HG03108 (cell line): ENCODE results near the gene JOSD1.

Experiments used
- ATAC-seq: cut with Tn5 transposase; IDR thresholded peaks from one replicate; pipeline ENCODE4 v1.9.1; 2021; ENCODE audit warnings: moderate library complexity; ENCODE audit not compliant: unreplicated experiment

Gene JOSD1

DNA sequence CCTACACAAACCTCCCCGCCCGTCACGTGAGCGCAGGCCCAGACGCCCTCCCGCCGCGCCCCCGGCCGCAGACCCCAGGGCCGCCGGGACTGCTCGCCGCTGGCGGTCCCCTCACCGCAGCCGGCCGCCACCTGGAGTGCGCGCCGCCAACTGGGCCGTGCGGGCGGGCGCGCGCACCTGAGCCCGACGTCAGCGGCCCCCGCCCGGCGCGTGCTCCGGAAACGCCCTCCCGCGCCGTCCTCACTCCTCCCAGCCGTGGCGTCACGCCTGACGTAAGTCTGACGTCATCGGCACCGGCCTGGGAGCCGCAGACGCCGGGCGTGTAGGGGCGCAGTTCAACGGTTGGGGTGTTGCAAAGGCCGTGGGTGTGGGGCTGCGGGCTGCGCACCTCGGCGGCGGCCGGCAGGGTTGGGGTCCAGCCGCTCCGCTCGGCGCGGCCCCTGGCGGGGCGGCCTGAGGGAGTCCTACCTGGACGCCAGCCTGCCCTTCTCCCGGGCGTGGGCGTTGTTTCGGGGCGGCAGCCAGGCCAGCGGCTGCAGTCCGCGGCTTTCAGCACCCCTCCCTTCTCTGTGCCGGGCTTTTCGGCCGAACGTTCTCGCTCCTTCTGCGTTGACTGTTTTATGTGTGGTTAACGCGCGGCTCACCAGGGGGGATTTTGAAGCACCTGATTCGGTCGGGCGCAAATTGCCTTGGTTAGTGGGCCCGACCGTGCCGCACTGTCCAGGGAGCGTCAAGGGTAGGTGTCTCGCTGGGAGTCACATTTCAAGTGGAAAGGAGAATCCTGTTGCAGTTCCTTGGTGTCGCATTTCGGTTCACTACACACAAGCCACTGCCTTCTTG is at the start of gene JOSD1:
JOSD1 (minus strand) TSS at position 155 of the 840 bp plus-strand sequence. CDS start 956 bp downstream, outside the sequence.
- ATAC-seq: peak; percentile 35

GRCh38 chr22:38750104-38750503 is 49.4 kb upstream of the JOSD1 start:
- no peak for ATAC-seq

DNA sequence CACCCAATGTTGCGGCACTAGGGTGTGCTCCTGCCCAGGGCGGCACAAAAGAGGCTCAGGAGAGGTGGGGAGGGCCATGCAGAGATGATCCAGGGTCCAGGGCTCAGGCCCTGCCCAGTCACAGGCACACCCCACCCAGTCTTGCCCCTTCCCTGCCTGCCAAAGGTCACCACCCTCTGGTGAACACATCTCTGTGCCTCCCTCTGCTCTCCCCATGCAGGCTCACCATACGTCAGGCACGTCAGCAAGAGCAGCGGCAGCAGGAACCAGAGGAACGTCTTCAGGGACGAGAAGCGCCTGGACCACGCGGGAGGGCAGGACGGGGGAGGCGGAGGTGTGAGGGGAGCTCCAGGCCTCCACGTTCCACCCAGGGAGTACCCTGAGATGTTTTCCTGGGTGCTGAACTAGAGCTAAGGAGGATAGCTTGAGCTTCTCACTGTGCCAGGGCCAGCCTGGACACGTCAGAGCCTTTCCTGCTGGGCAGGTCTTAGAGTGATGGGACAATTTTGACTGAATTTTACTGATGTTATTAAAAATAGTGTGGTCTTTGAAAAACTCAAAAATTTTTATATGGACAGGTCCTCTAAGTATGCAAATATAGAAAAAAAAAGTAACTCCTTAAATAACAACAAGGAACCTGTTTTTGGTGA is 47.9 kb upstream of the JOSD1 start:
- no peak for ATAC-seq

- ATAC-seq: no peak
Observed at GRCh38 chr22:38745676-38746460, 45.1 kb upstream of the JOSD1 start.

DNA sequence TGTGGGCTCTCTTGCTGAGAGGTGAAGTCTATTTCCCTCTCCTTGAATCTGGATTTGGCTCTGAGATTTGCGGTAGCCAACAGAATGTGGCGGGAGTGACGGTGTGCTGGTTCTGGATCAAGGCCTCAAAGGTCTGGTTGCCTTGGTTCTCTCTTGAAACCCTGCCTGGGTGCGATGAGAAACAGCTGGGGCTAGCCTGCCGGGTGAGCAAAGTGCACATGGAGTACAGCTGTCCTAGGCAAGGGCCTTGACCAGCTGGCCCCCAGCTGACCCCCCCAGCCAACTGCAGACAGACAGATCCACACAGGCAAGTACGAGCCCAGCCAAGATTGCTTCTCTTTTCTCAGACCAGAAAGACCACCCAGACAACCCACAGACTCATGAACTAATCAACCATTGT is 44.2 kb upstream of the JOSD1 start:
- no peak for ATAC-seq

DNA sequence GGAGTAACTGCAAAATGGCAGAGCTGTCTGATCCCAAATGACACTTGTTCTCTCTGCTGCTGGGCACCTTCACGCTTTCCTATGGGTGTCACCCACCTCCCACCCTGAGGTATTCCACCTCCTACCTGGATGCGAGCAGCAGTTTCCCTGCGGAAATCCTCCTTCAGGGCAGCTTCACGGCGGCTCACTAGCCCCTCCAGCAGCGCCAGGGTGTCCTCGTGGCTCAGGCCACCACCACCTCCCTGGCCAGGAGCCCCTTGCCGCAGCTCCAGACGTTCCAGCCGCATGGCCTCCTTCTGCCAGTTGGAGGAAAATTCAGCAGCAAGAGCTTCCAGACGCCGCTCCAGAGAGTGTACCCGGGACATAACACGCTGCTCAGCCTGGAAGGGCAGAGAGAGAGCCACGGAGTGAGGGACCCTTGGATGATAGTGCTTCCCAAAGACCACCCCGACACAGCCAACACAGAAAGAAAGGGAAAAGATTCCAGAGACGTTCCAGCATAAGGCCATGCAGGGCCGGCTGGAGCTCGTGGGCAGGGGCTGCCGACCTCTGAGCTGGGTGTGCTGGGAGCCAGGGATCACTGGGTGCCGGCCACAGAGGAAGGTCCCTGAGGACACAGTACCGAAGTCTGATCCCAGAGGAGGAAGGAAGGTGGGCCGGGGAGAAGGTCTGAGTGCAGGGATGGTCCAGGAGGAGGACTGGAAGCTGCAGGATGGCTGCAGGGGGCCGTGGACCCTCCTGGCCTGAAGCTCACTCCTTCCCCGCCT is 41.6 kb upstream of the JOSD1 start:
- ATAC-seq: no peak

DNA sequence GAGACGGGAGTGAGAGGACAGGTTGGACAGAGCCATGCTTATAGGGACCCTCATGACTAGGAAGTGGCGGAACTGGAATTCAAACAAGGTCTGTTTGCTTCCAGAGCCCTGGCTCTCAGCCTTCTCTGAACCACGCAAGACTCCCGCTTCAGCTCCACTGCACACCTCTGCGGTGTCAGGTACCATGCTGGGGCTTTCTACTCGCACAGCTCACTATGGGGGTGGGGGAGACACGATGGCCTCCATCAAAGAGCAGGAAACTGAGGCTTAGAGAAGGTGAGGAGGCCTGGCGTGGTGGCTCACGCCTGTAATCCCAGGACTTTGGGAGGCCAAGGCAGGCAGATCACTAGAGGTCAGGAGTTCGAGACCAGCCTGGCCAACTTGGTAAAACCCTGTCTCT is 40.8 kb upstream of the JOSD1 start:
- no peak for ATAC-seq

- no peak for ATAC-seq
Observed at GRCh38 chr22:38741166-38741565, 40.4 kb upstream of the JOSD1 start.

- ATAC-seq: no peak
Observed at GRCh38 chr22:38740754-38741153, 40.0 kb upstream of the JOSD1 start.

DNA sequence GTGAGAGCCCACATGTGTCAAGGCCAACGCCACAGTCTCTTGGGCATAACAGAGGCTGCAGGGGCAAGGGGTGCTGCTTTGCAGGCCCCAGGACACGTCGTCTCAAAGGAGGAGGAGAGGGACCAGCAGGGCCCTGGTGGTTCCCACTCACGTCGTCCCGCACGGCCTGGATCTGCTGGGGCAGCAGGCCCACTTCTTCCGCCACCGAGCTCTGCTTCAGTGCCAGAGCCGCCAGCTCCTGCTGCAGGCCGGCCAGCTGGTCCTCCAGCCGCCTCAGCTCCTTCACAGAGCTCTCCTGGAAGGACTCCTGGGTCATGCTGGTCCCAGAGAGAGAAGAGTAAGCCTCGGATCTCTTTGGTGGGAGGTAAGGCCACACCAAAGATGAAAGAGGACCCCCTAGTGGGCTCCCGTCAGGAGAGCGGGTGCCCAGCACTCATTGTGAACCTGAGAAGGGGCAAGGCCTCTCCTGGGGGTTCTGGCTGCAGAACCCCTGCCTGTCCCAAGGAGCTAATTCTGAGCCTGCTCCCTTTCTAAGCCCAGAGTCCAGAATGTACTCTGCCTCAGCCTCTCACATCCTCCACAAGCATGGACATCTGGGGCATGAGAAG is 39.5 kb upstream of the JOSD1 start:
- no peak for ATAC-seq

DNA sequence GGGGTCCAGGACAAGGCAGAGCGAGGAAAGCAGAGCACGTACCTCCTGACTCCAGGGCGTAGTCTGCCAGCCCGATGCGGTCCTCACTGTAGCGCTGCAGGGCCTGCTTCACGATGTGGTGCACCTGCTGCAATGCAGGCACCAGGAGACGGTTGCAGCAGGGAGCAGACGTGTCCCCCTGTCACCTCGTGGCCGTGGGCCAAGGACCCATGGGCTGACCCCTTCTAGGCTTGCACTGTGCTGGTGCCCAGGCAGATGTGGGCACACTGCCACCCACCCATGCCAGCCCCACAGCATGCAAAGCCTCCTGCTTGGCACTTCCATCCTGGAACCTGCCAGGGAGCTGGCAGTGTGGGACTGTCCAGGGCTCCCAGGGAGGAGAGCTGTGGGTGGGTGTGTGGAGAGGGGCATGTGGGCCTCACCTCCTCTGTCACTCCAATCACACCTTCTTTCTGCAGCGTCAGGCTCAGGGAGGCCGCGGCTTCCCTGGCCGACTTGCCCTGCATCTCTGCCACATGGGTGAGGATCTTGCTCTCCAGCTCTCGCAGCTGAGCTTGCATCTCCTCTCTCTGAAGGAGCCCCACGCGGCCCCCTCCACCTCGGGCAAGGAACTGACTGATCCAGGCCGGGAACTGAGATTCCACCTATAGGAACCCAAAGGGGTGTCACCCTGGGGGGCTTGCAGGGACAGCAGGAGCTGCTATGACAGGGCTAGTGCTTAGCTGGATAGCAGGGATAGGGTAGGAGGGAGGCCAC is 38.7 kb upstream of the JOSD1 start:
- ATAC-seq: no peak

DNA sequence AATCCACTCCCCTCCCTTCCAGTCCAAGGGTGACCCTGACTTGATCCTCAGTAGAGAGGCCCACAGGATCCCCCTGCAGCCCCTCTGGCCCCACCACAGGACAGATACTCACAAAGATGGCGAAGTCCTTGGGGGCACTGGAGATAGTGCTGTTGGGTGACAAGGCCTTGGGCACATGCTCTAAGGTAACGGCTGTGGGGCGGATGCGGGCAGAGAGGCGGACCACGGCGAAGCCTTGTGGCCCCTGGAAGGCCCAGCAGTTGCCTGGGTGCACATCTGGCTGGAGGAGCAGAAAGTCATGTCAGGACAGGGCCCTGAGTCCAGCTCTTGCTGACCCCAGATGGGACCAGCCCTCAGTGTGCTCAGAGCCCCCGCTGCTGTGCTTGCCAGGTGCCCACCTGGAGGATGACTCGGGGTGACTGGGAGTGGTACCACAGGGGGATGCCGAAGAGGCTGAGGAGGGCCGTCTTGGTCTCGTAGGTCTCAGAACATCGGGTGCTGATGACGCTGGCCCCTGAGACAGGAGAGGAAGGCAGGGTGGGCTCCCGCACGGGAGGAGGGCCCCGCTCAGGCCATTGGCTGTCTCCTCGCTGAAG is 37.8 kb upstream of the JOSD1 start:
- ATAC-seq: no peak

GRCh38 chr22:38737302-38738060 is 36.7 kb upstream of the JOSD1 start:
- no peak for ATAC-seq

- no peak for ATAC-seq
Observed at GRCh38 chr22:38736257-38736570, 35.5 kb upstream of the JOSD1 start.

DNA sequence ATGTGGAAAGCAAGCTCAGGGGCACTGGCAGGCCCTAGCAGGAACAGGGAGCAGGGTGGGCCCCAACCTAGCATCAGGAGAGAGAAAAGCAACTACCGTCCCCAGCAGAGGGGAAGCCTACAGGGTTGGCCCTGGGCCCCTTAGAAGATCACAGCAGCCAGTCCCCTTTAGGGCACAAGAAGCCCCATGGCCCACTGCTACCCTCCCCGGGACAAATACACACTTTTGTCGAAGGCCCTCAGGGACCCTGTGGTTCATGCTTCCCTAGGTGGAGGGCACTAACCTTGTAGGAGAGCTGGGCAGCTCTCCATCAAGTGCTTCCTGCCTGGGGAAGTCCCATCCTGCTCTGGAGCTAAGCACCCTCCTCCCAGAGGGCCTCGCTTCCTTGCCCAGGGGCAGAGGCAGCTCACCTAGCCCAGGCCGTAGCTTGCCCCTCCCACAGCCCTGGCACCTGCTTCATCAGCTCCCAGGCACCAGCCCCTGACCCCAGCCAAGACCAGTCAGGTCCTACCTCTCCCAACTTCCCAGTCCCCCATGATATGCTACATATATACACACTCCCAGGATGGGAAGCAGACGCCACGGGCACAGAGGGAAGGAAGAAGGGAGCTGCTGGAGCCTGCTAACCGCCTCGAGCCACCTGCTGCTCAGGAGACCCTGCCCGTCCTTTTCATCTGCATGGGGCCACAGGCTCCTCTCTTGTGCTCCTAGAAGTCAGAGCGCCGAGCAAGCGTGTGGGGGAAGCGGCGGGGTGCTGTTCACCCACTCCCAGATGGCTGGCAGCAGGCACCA is 34.9 kb upstream of the JOSD1 start:
- no peak for ATAC-seq

DNA sequence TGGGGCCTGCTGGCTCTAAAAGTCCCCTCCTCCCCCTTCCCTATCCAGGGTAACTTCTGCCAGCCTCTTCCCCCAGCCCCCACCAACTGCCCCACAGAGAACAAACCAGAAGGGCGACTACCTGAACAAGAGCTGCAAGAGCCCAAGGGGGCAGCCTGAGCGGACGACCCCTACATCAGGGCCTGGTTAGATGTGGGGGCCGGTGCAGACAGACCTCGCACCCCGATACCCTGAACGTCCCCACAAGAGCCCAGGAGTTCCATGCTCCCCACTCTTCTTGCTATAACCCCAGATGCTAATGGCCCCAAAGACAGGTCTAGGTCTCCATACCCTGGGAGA is 34.4 kb upstream of the JOSD1 start:
- no peak for ATAC-seq

DNA sequence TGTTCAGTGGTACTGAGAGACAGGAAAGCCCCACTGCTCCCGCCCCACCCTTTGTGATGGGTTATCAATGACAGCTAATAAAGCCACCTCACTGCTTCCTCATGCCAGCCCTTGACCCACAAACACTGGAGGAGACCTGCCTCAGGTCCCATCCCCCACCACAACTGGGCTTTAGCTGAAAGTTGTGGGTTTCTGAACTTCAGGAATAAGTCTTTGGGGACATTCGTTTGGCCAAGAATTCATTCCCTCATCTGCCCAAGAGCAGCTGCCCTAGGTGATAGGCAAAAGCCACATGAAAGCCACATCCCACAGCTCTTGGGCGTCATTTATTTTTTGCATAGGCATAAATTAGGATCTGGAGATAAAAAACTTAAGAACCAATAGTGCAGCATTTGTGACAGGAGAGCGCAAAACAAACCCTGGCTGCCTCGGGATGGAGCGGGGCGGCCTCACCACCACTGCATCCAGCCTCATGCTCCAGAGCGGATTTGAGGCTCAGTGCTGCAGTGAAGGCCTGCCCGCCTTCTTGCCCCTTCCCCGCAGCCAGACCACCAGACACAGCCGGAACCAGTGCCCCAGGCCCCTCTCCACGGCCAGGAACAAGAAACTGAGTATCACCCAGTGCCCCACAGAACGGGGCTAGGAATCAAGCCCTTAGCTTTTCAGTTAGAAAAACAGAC is 33.8 kb upstream of the JOSD1 start:
- ATAC-seq: no peak
